HG02763 (cell line): ENCODE data around the gene EPB41L2.
A peak's percentile ranks its signal among the peaks of the same experiment; 100 is the strongest.

Experiments used
- ATAC-seq: cut with Tn5 transposase; IDR thresholded peaks from one replicate; pipeline ENCODE4 v1.9.1; 2021; ENCODE audit warnings: mild to moderate bottlenecking, moderate library complexity; ENCODE audit not compliant: unreplicated experiment

The EPB41L2 gene

DNA sequence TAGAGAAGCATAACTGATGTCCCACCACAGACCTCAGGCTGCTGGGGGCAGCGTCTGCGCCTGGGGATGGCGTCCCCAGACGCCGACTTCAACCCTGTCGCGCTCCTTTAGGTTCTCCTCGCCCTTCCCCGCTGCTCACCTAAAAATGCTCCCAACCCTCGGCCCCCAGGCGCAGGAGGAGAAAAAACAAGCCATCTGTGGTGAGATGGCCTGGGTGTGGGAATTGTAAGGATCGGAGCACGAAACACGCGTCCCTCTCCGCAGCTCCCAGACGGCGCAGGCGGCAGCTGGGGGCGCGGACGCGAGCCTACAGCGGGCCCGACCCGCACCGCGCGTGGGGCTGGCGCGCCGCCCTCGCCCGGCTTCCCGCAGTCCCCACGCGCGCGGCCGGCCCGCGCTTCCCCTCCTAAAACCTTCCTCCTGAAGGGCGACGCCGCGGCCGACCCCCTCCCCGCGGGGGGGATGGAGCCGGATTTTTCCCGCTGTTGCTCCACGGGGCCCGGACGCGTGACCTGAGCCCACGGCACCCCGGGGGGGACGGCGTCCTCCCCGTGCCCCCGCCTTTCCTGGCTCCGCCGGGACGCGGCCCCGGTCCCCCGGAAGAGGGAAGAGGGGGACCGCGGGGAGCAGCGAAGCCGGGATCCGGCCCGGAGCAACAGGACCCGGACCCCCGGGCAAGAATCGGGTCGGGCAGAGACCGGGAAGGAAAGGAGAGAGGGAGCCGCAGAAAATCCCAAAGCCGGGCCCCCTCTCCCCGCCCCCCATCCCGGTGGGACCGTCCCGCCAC, 611 bp downstream of the EPB41L2 start:
- peak; percentile 16 for ATAC-seq

DNA sequence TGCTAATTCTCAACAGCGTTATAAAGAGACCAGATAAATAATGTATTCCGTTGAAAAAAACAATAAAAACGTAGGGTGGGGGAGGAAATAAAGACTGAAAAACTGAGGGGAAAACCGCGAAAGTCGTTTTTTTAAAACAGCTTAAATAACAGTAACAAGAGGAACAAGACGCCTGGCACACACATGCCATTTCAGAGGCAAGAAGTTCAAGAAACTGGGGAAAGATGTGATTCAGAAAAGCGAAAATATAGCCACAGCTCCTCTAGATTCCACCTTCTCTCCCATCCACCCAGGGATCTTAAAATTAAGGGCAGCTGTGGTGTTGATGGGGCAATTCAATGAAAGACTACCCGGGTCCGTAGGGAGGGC, 1.3 kb downstream of the EPB41L2 start:
- ATAC-seq = no peak

DNA sequence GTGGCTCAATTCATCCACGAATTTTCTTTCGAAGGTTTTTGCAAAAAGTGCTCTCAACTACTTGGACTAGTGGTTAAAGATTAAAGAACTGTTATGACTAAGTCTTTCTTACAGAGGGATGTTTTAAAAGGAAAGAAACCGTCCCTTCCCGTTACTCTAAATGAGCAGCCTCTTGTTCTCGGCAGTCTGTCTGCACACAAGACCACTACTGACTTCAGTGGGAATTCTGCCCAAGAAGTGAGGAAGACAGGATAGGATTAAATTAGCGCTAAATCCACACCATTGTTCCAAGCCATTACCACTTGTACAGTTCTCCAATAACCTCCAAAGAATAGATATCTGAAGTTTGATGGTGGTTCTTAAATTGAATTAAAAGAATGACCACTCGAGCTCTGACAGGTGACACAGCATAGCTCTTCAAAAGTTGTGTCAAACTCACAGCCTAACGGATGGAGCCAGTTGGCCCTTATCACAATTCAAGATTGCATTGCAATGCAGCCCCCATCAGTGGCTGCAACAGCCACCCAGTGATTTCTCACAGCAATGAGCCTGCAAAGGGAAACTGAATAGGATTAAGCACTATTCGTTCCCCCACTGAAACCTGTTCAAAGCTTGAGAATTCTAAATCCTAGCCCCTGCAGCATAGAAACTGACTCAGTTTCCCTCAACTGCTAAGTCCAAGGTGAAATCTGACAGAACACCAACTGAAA, 1.8 kb downstream of the EPB41L2 start:
- ATAC-seq = peak; percentile 22

- no peak for ATAC-seq
Measured at GRCh38 chr6:131060311-131060710, 2.7 kb downstream of the EPB41L2 start.

GRCh38 chr6:131059486-131059885, 3.6 kb downstream of the EPB41L2 start:
- ATAC-seq = no peak

DNA sequence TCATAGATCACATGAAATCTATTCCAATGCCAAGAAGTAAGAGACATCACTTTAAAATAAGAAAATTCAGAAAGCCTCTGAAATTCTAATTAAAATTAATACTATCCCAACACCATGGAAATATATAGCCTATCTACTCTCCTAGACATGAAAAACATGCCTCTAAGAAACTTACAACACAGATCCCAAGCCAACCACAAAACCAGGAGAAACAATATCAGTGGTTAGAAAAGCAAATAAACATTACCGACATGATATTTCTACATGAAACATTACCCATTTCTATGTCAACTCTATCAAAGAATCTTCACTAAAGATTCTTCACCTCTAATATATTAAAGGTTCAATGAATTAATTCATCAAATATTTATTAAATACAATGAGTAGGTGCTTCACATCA, 4.8 kb downstream of the EPB41L2 start:
- no peak for ATAC-seq

GRCh38 chr6:131054392-131055250, 8.4 kb downstream of the EPB41L2 start:
- ATAC-seq = no peak

GRCh38 chr6:131053546-131054240, 9.4 kb downstream of the EPB41L2 start:
- no peak for ATAC-seq

DNA sequence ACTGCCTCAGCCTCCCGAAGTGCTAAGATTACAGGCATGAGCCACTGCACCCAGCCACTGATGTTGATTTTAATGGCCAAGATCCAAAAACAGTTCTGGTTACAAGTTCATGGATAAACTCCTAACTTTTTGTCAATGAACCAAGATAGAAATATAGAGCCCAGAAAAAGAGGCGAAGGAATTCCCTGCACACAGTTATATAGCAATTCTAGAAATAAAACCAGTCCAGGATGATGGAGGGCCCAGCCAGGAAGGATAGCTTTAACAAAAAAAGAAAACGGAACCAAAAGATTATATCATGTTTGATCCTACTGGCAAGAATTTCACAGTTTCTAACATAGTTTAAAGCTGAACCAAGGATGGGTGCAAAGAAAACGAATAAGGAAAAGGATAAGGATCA, 10.9 kb downstream of the EPB41L2 start:
- ATAC-seq = no peak

- no peak for ATAC-seq
Measured at GRCh38 chr6:131051341-131051740, 11.7 kb downstream of the EPB41L2 start.

DNA sequence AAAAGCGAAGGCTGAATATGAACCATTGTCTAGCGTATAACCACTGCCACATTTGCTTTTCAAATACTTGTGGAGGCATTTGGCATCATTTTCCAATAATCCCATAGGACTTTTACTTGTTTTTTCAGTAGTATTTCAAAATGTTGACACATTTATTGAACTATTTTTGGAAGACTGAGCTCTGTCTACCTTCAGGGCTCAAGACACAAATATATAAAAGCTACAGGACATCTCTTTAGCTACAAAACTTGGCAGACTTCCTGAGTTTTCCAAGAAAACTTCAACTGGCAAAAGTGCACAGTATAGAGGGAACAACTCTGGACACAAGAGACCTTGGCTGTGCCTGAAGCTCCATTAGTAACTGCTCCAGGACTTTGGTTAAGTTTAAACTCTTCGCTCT, 13.4 kb downstream of the EPB41L2 start:
- ATAC-seq = no peak

DNA sequence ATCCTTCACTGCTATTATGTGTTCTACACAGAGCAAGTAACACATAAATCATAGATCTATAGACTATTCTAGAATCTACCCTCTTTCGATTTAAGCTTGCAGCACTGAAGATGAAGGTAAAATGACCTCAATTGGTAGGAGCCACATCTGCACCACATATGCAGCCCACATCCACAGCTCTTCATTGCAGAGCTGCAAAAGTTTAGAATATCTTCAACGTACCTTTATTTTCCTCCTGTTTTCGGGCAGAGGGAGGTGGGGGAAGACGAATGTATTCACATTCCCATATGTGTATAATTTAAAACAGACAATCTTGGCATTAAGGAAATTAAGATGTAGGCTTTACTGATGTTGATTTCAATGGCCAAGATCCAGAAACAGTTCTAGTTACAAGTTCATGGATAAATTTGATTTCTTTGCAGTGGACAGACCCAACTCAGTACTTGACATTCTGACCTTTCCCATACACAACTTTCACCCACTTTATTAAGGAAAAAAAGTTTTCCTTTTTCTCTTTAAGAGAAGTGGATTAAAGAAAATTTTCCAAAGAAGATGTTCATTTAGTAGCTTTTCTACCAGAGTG, 14.0 kb downstream of the EPB41L2 start:
- ATAC-seq = no peak

- ATAC-seq = no peak
Measured at GRCh38 chr6:131048459-131048858, 14.6 kb downstream of the EPB41L2 start.

- no peak for ATAC-seq
Measured at GRCh38 chr6:131045139-131045538, 17.9 kb downstream of the EPB41L2 start.

GRCh38 chr6:131043902-131044447, 19.1 kb downstream of the EPB41L2 start:
- ATAC-seq = no peak

GRCh38 chr6:131042664-131043063, 20.4 kb downstream of the EPB41L2 start:
- ATAC-seq = no peak

- ATAC-seq = no peak
Measured at GRCh38 chr6:131041814-131042213, 21.2 kb downstream of the EPB41L2 start.

- ATAC-seq = no peak
Measured at GRCh38 chr6:131040866-131041265, 22.2 kb downstream of the EPB41L2 start.

DNA sequence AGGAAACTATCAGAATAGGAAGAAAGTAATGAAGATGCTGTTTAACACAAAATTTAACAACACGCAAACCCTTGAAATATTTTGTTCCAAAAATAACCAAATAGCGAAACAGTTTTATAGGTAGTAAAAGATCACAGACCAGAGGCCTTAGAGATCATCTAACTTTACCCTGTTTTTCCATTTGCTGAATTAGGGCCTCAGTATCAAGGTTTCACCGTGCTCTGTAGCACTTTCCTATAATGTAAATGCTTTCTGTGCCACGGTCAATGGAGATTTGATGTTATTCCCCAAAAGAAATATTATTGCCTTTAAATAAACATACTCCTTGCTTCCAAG, 23.7 kb downstream of the EPB41L2 start:
- ATAC-seq = no peak

DNA sequence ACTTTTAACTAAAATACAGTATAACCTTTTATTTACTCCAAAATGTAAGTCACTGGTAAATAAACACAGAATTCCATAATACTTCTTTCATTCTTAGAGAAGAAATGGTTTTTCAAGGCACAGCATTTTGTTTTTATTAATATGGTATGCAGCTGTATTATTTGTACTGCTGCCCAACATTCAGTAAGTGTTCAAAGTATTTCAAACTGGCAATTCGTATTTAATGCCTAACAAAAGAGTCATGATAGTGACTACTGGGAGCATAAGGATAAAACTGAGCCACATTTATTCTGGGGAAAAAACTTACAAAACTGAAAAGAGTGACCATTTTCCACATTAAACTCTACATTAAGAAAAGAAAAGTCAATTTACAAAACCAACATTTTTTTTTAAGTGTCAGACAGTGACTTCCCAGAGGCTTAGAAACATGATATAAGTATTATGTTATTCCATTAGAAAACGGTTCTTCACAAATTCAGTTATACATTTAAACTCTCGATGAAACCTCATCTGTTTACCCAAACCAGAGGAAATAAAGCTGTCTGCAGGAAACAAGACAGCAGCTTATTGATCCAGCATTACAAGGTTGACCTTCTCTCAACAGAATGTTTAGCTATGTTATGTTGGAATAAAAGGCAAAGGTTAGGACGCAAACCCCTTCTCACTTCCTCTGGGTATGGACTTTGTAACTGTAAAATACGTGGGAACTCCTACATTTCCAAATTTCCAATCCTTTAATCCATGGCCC, 24.3 kb downstream of the EPB41L2 start:
- ATAC-seq = no peak
